Measurements from ENCODE around the gene ABHD8. TPM values are rescaled to one million over a fixed set of nuclear protein-coding genes. Genes with fewer than 3 reads are reported as not detected.

The ABHD8 gene
- total RNA-seq, 1 donor from 2014 or later = 4.6 TPM

DNA sequence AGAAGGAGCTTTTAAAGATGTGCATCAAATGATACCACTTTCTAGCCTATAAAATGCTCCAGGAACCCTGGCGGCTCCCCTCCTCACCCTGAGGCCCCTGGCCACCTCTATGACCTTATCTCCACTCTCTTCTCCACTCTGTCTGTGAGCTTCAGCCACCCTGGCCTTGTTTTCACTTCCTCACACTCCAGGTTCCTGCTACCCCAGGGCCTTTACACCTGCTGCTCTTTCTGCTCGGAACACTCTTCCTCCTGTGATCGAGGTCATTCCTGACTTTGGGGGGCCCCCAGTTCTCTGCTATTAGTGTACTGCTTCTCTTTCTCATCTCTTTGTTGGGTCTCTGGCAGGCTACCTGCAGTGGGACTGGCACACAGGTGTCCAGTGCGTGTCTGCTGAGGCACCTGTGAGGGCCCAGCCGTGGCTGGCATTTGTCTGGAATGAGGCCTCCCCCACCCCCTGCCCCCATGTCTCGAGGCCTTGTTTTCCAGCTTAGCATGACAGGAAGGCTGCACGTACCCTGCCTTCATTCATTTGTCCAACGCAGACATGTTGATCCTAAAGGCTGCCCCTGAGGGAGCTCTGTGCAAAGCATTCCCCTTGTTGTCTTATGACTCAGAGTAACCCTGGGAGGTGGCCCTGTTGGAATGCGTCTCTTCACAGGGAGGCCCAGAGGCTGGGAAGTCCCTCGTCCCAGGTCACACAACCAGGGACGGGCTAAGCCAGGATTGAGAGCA, 8.4 kb upstream of the ABHD8 start:
- H3K4me2 ChIP-seq = no peak overlapping the region
- H3K4me3 ChIP-seq = no peak overlapping the region
- no peak overlapping the region for H3K27ac ChIP-seq
- H2AFZ ChIP-seq (replicated peaks) = no peak overlapping the region
- H3K4me3 Mint-ChIP-seq = peak overlapping the region; percentile 96
- DNase-seq (ENCODE audit: low spot score) = no peak
- peaks cover 7% of the 10 kb centered on the region for H3K4me1 ChIP-seq
- H3K79me2 ChIP-seq (ENCODE audit: low read depth) = peaks cover 44% of the 10 kb centered on the region
- H3K36me3 ChIP-seq = no peaks in the 10 kb centered on the region
- H3K9me3 Mint-ChIP-seq = no peaks in the 10 kb centered on the region
- peaks cover 21% of the 10 kb centered on the region for H4K20me1 ChIP-seq (ENCODE audit: low read depth)
- peaks cover 4% of the 10 kb centered on the region for H3K27me3 Mint-ChIP-seq (ENCODE audit: insufficient read depth, low read depth)
- no peak overlapping the region for H3K27ac Mint-ChIP-seq
- H3K27me3 ChIP-seq = no peaks in the 10 kb centered on the region
- peaks cover 21% of the 10 kb centered on the region for H3K4me1 Mint-ChIP-seq
- H3F3A ChIP-seq (ENCODE audit: low read depth) = peaks cover 23% of the 10 kb centered on the region
- no peak overlapping the region for H3K9ac ChIP-seq
- peaks cover 9% of the 10 kb centered on the region for H3K36me3 Mint-ChIP-seq
- TF ChIP-seq, protein P1, sequence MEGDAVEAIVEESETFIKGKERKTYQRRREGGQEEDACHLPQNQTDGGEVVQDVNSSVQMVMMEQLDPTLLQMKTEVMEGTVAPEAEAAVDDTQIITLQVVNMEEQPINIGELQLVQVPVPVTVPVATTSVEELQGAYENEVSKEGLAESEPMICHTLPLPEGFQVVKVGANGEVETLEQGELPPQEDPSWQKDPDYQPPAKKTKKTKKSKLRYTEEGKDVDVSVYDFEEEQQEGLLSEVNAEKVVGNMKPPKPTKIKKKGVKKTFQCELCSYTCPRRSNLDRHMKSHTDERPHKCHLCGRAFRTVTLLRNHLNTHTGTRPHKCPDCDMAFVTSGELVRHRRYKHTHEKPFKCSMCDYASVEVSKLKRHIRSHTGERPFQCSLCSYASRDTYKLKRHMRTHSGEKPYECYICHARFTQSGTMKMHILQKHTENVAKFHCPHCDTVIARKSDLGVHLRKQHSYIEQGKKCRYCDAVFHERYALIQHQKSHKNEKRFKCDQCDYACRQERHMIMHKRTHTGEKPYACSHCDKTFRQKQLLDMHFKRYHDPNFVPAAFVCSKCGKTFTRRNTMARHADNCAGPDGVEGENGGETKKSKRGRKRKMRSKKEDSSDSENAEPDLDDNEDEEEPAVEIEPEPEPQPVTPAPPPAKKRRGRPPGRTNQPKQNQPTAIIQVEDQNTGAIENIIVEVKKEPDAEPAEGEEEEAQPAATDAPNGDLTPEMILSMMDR (IDR thresholded peaks at IDR 0.05) = no peak
- TF ChIP-seq EZH2 (IDR thresholded peaks at IDR 0.05) = no peak
- TF ChIP-seq EZH2phosphoT487 (IDR thresholded peaks at IDR 0.05) = no peak
- H3K9me3 ChIP-seq (ENCODE audit: low read depth) = no peaks in the 10 kb centered on the region

- Mint-ChIP-seq H3K4me1 (peaks cover 26% of the 10 kb centered on the region), H3K36me3 (no peaks in the 10 kb centered on the region), H3K27ac (no peak overlapping the region), H3K27me3 (ENCODE audit: insufficient read depth, low read depth) (peaks cover 7% of the 10 kb centered on the region), H3K9me3 (no peaks in the 10 kb centered on the region), H3K4me3 (peak overlapping the region; percentile 96)
- H4K20me1 ChIP-seq (ENCODE audit: low read depth) = peaks cover 21% of the 10 kb centered on the region
- peak overlapping the region; percentile 78 for H3K4me2 ChIP-seq
- H2AFZ ChIP-seq (replicated peaks) = no peak overlapping the region
- no peaks in the 10 kb centered on the region for H3K9me3 ChIP-seq (ENCODE audit: low read depth)
- peak overlapping the region; percentile 93 for H3K4me3 ChIP-seq
- H3K27me3 ChIP-seq = no peaks in the 10 kb centered on the region
- H3K4me1 ChIP-seq = peaks cover 7% of the 10 kb centered on the region
- peaks cover 46% of the 10 kb centered on the region for H3K79me2 ChIP-seq (ENCODE audit: low read depth)
- no peaks in the 10 kb centered on the region for H3K36me3 ChIP-seq
- H3K27ac ChIP-seq = no peak overlapping the region
- H3K9ac ChIP-seq = peak overlapping the region; percentile 54
- TF ChIP-seq, protein P1 (IDR thresholded peaks at IDR 0.05) = no peak
- TF ChIP-seq EZH2 (IDR thresholded peaks at IDR 0.05) = no peak
- no peak for TF ChIP-seq EZH2phosphoT487 (IDR thresholded peaks at IDR 0.05)
- peaks cover 37% of the 10 kb centered on the region for H3F3A ChIP-seq (ENCODE audit: low read depth)
- DNase-seq (ENCODE audit: low spot score) = no peak
Measured at GRCh38 chr19:17309965-17310461, 6.8 kb upstream of the ABHD8 start.

DNA sequence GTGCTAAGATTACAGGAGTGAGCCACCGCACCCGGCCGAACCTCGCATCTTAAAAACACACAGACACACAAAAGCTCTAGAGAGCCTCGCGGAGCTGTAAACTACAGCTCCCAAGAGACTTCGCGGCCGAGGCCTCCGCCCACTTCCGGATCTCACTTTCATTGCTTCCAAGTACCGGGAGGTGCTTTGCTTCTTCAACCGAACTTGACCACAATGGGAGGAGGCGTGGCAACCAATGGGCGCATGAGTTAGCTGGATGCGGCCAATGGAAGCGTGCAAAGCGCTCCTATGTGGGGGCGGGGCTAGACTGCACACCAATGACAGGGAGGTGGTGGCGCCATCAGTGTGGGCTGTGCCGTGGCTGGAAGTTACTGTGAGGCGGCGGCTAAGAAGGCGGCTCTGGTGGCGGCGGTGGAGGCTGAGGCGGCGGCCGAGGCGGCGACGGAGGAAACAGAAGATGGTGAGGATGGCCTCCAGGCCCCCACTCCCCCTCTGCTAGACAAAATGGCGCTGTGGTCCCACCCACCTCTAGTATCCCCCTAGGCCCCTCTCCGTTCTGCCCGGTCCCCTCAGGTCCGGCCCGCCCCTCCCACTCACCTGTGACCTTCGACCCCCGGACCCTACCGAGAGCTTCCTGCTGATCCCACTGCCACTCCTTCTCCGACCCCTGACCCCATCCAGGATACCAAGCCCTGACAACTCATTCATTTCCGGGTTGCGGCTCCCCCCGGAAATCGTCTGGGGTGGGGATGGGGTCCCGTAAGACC, 6.2 kb upstream of the ABHD8 start, which contains the start of gene DDA1:
Gene DDA1 (plus strand): TSS at position 366 of the 767 bp plus-strand sequence. CDS start 92 bp downstream, at position 458.
- H3K27me3 ChIP-seq = no peaks in the 10 kb centered on the region
- peak within 1 kb of the TSS; percentile 74 for H2AFZ ChIP-seq (replicated peaks)
- peaks cover 7% of the 10 kb centered on the region for H3K4me1 ChIP-seq
- H3K4me2 ChIP-seq = peak within 1 kb of the TSS; percentile 78
- H3K27me3 Mint-ChIP-seq (ENCODE audit: insufficient read depth, low read depth) = peaks cover 9% of the 10 kb centered on the region
- no peak within 1 kb of the TSS for H3K27ac ChIP-seq
- no peaks in the 10 kb centered on the region for H3K36me3 Mint-ChIP-seq
- H3K4me3 Mint-ChIP-seq = peak within 1 kb of the TSS; percentile 96
- H3K4me1 Mint-ChIP-seq = peaks cover 32% of the 10 kb centered on the region
- H3K27ac Mint-ChIP-seq = peak within 1 kb of the TSS; percentile 79
- H3K9me3 ChIP-seq (ENCODE audit: low read depth) = no peaks in the 10 kb centered on the region
- peak within 1 kb of the TSS; percentile 93 for H3K4me3 ChIP-seq
- H3F3A ChIP-seq (ENCODE audit: low read depth) = peaks cover 43% of the 10 kb centered on the region
- no peaks in the 10 kb centered on the region for H3K9me3 Mint-ChIP-seq
- peaks cover 21% of the 10 kb centered on the region for H4K20me1 ChIP-seq (ENCODE audit: low read depth)
- peak within 1 kb of the TSS; percentile 54 for H3K9ac ChIP-seq
- peaks cover 46% of the 10 kb centered on the region for H3K79me2 ChIP-seq (ENCODE audit: low read depth)
- DNase-seq (ENCODE audit: low spot score) = peak; percentile 100
- H3K36me3 ChIP-seq = no peaks in the 10 kb centered on the region
- TF ChIP-seq EZH2 (IDR thresholded peaks at IDR 0.05) (no peak), EZH2phosphoT487 (IDR thresholded peaks at IDR 0.05) (no peak)
- TF ChIP-seq, protein P1 (IDR thresholded peaks at IDR 0.05) = no peak
